ENCODE results near the gene ZMYND19. TPM values are rescaled to one million over a fixed set of nuclear protein-coding genes. Genes with fewer than 3 reads are reported as not detected.

The ZMYND19 gene
- total RNA-seq, 2 donors from 2014 or later: 9.4 to 12.2 TPM

GRCh38 chr9:137618105-137619067, 28.1 kb upstream of the ZMYND19 start, which contains the start of gene EHMT1:
EHMT1 (plus strand) TSS chr9:137619005; CDS start chr9:137619029, 24 bp downstream.
- ATAC-seq (peak; percentile 86 to 94), DNase-seq (peak; percentile 88)
- intact Hi-C loops (cut with DNase I): no loop called here

GRCh38 chr9:137615387-137615871, 25.1 kb upstream of the ZMYND19 start:
- intact Hi-C loops (cut with DNase I): no loop called here
- DNase-seq: no peak
- no peak for ATAC-seq

GRCh38 chr9:137614631-137615386, 24.5 kb upstream of the ZMYND19 start:
- ATAC-seq (no peak), DNase-seq (no peak)
- intact Hi-C loops (cut with DNase I): no loop called here

GRCh38 chr9:137613738-137614523, 23.6 kb upstream of the ZMYND19 start:
- ATAC-seq: no peak
- DNase-seq: no peak

GRCh38 chr9:137613259-137613658, 22.9 kb upstream of the ZMYND19 start:
- ATAC-seq: no peak
- DNase-seq: no peak
- intact Hi-C loops (cut with DNase I): no loop called here

More at GRCh38 chr9:137613738-137614523, 23.6 kb upstream of the ZMYND19 start:
- intact Hi-C loops (cut with DNase I): no loop called here

DNA sequence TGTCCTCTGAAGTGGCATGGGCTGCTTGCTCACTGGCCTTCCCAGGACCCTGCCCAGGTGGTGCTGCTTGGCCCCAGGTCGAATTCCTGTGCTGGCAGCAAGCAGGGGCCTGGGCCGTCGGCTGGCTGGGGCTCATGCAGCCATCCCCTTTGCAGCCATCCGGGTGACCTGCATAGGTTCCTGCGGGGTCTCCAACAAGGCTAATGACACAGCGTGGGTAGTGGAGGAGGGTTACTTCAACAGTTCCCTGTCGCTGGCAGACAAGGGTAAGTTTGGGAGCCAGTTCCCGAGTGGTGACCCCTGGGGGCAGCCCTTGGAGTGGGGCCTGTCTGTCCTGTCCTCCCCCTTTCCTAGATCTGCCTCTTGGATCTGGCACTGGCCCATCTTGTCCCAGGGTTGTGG, 22.4 kb upstream of the ZMYND19 start:
- intact Hi-C loops (cut with DNase I): no loop called here
- DNase-seq: no peak
- ATAC-seq: no peak

GRCh38 chr9:137611623-137612609, 21.6 kb upstream of the ZMYND19 start:
- intact Hi-C loops (cut with DNase I): no loop called here
- peak; percentile 70 for DNase-seq
- peak; percentile 7 to 73 for ATAC-seq

DNA sequence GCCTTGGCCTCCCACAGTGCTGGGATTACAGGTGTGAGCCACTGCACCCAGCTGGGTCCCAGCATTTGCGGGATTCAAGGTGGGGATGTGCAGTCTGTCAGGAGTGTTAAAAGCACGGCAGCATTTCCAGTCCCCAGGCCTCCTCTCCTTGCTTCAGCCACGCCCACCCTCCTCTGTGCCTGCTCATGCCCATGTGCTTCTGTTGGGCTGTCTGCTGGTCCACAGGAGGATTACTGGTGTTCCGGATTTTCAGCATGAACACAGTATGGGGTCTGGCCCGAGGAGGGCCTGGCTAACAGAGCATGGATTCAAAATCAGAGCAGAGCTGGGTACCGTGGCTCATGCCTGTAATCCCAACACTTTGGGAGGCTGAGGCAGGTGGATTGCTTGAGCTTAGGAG, 20.6 kb upstream of the ZMYND19 start:
- intact Hi-C loops (cut with DNase I): no loop called here
- DNase-seq (no peak), ATAC-seq (no peak)

DNA sequence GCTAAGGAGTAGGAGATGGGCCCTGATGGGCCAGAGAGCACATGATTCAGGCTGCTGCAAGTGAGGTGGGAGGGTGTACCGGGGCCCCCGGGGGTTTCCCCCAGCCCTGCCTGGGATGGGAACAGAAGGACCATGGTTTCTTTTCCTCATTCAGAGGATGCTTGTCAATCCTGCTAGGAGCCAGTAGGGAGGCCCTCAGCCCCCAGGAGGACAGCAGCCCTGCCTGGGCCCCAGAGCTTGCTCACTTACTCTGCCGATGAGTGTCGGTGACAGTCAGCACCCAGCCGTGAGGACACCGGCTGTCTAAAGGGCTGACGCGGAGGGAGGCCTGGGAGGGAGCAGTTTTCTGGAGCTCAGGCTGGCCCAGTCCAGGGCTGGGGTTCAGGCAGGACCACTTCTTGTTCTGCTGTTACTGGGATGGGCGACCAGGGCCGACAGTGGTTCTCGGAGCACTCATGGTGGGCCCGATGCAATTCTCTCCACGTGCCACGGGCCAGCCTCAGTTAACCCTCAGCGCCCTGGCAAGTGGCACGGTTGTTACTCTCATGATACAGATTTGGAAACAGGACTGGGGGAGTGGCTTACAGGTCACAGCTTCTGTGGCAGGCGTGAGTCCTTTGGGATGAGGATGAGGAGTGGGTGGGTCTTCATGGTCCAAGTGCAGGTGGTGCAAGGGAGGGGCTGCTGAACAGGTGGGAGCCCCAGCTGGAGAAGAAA, 17.0 kb upstream of the ZMYND19 start:
- no peak for DNase-seq
- intact Hi-C loops (cut with DNase I): no loop called here
- ATAC-seq: peak in 1 of 2 donors; percentile 10

GRCh38 chr9:137606734-137607138, 16.4 kb upstream of the ZMYND19 start:
- peak; percentile 44 for DNase-seq
- intact Hi-C loops (cut with DNase I): no loop called here

DNA sequence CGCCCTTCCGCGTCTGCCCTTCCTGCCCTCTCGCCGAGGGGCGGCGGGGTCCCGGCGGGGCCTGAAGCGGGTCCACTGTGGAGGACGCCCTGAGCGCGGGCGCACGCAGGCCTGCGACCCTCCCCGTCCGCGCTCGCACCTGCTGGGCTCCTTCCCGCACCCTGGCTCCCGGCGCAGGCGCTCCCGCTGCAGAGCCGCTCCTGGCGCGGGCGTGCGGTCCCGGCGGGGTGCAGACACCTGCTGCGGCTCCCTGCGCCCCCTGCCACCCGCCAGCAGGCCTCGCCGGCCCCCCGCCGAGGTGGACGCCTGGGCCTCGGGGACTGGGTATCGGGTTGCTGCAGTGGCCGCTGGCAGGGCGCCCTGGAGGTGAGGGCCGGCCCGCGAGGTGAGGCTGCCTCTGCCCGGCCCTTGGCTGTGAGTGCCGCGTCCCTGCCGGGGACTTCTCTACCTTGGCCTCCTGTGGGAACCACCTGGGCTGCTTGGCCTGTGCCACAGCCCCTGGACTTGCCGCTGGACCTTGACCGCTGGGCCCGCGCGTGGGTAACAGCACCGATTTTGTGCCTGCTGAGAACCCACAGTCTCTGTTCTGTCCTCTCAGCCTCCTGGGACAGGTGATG, 15.8 kb upstream of the ZMYND19 start:
- no peak for DNase-seq
- intact Hi-C loops (cut with DNase I): no loop called here

More at GRCh38 chr9:137606734-137607138, 16.4 kb upstream of the ZMYND19 start:
- ATAC-seq: no peak

DNA sequence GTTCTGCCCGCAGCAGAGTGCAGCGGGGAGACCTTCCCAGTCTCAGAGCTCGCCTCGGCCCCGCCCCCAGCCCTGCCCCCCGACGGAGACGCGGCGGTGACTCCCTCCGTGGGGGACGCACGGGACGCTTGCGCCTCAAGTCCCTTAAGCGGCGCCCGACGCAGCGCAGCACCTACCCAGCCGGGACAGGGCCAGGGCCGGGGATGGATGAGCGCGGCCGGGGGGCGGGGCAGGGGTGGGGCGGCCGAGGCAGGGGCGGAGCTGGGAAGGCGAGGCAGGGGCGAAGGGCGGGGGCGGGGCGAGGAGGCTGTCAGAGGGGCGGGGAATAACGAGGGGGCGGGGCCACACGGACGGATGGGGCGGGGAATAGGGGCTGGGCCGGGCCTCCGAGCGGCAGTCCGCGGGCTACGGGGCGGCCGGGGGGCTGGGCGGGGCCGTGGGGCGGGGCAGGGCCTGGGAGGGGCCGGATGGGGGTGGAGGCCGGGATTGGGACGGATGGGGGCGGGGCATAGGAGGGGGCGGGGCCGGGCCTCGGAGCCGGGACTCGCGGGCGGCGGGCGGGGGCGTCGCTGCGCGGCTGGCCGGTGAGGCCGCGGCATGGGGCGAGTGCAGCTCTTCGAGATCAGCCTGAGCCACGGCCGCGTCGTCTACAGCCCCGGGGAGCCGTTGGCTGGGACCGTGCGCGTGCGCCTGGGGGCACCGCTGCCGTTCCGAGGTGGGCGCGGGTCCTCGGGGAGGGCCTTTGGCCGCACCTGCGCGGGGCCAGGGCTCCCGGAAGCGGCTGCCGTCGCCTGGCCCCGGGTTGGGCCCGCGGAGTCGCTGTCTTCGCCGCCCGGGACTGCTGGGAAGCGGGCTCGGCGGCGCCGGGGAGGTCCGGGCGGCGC, 15.1 kb upstream of the ZMYND19 start, which contains the start of gene ARRDC1:
Gene ARRDC1 (plus strand): TSS at position 566 of the 884 bp plus-strand sequence. CDS start 32 bp downstream, at position 598.
- ATAC-seq (peak; percentile 89 to 90), DNase-seq (peak; percentile 94)
- intact Hi-C loops (cut with DNase I): no loop called here

More for the DNA sequence above, 15.8 kb upstream of the ZMYND19 start:
- peak; percentile 0 to 4 for ATAC-seq

DNA sequence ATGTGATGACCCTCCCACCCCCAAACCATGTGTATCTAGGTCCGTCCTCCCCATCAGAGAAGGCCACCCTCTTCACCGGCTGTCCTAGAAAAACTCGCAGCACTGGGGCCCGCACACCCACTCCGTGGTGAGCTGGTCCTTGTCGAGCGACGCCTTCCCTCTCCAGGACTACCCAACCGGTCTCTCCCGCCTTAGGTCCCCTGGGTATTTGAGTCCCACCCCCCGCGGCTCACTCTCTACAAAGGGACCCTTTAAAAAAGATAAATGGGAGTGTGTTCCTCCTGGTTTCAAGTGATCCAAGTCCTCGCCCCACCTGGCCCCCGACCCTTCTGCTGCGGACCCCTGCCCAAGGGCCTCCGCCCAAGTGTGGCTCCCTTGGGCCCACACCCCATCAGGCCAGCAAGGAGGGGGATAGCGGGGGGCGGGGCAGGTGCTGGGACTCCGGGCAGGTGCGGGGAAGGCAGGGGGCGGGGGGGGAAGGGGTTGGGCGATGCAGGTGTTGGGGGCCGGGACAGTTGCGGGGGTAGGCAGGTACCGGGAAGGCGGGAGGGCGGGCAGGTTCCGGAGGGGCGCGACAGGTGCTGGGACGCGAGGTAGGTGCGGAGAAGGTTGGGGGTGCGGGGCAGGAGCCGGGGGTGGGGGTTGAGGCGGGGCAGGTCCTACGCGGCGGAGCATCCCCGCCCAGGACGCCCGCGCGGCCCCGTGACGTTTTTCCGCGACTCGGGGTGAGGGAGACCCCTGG, 14.2 kb upstream of the ZMYND19 start:
- DNase-seq (no peak), ATAC-seq (peak in 1 of 2 donors; percentile 0)
- intact Hi-C loops (cut with DNase I): no loop called here

DNA sequence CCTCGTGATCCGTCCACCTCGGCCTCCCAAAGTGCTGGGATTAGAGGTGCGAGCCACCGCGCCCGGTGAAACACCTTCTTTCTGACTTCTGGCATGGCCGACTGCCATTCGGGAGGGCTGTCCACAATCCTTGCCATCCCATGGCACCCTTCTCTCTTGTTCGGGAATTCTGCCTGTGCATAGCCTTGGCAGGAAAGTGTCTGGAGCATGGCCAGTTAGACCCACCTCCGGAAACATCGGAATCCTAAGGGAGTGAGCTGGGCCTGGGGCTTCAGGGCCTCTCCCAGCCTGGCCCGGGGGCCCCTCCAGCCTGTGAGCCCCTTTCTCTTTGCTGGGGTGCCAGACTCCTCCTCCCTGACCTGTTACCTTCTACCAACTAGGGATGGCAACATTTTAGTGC, 13.6 kb upstream of the ZMYND19 start:
- intact Hi-C loops (cut with DNase I): no loop called here
- no peak for DNase-seq

GRCh38 chr9:137602661-137603060, 12.3 kb upstream of the ZMYND19 start:
- ATAC-seq (no peak), DNase-seq (no peak)
- intact Hi-C loops (cut with DNase I): no loop called here

More for the DNA sequence above, 13.6 kb upstream of the ZMYND19 start:
- ATAC-seq: no peak
